GM18498 (cell line): ENCODE data around the gene FAM20C.
"Not testable (repeated sequence)": the region's sequence is repeated elsewhere in the genome, so short reads cannot be mapped to it uniquely, and the experiment has no call there.

ENCODE experiments used
- ATAC-seq: cut with Tn5 transposase; IDR thresholded peaks from one replicate; pipeline ENCODE4 v1.9.1; 2021; ENCODE audit warnings: mild to moderate bottlenecking, moderate library complexity; ENCODE audit not compliant: unreplicated experiment

Gene FAM20C

GRCh38 chr7:190196-190595, 2.2 kb upstream of the FAM20C start:
- ATAC-seq = no peak

GRCh38 chr7:191105-191980, 1.0 kb upstream of the FAM20C start:
- no peak for ATAC-seq

GRCh38 chr7:192701-193480, 520 bp downstream of the FAM20C start:
- ATAC-seq = no peak

DNA sequence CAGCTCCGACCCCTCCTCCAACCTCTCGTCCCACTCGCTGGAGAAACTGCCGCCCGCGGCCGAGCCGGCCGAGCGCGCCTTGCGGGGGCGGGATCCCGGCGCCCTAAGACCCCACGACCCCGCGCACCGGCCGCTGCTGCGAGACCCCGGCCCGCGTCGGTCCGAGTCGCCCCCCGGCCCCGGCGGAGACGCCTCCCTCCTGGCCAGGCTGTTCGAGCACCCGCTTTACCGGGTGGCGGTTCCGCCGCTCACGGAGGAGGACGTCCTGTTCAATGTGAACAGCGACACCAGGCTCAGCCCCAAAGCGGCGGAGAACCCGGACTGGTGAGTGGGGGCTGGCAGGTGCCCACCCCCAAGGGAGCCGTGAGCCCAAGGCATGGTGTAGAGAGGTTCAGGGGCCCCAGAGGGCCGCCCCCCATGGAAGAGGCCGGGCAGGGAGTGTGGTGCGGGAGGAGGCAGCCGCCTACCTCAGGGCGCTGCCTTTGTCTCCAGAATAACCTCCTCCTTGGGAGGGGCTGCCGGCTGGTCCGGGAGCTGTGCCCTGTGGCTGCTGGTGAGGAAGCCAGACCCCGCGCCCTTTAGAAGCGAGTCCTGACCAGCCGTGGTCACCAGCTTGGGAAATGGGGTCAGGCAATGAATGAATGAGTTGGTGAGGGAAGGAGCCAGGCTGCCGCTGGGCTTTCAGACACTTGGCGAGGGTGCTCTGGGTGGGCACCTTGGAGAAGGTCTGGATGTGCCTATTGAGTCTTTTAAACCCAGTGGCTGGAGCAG, 1.3 kb downstream of the FAM20C start:
- ATAC-seq = no peak

DNA sequence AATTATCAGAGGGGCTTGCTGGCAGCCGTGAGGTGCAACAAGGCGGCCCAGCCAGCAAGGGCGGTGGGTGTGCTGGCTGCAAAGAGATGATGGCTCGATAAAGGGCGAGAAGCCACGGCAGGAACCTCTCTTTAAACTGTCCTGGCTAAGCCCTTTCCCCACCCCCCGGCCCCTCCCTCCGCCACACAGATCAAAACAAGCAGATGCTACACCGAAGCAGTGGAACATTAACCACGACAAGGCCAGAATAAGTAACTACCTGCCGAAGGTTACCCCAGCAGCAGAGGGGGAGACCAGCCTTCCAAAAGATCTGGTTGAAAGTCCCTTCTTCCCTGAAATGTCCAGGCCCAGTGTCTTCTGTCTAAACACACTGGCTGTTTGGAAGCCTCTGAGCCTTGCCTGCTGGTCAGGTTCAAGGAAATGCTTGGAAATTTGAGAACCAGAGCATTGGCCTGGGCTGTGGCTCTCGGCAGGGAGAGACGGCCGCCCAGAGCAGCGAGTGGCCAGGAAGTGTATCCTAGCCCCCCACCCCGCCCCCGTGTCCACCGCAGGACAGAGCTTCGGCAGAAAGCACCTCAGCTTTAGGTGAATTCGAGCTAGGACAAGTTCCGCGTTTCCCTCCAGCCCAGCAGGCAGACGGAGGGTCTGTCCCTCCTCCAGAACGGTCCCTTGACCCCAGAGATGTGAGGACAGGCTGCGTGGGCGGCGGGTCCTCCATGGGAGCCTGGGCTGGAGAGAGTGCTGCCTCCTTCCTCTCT, 2.1 kb downstream of the FAM20C start:
- ATAC-seq = no peak

DNA sequence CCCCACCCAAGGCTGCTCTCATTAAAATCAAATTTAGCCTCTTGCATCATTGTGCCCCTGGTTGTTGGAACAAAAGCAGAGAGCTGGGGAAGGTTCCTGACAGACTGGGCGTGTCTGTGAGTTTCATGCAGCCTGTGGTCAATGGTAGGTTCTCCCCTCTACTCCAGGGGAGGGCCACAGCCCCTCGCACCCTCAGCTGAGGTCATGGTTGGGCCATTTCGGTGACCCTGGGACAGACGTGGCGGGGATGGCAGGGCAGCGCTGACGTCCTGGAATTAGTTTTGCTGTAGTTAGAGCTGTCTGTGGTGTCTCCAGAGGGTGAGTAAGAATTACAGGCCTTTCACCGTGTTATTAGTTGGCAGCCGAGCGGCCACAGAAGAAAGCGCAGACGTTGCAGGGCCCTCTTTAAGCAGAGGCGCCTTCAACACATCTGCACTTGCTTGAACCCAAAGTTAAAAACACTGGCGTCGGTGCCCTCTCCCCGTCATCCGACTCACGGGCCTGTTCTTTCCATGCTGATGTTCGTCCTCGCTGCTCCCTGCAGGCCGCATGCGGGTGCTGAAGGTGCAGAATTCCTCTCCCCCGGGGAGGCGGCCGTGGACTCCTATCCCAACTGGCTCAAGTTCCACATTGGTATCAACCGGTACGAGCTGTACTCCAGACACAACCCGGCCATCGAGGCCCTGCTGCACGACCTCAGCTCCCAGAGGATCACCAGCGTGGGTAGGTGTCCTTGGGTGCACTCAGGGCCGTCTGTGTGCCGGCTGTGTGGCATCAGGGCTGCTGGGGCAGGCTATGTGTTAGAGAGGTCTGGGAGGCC, 2.8 kb downstream of the FAM20C start:
- no peak for ATAC-seq

DNA sequence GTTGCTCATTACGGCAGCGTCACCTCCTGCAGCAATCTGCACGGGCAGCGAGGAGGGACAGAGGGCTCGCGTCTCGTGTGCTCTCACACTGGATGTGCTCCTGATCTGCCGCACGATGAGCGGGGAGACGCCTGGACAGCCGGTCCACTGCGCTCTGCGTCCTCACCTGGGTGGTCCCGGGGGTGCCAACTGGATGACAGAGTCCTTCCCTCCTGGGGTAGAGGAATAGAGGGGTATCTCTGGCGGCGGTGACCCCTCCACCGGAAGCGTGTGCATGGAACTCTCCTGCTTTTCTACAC, 3.4 kb downstream of the FAM20C start:
- no peak for ATAC-seq

DNA sequence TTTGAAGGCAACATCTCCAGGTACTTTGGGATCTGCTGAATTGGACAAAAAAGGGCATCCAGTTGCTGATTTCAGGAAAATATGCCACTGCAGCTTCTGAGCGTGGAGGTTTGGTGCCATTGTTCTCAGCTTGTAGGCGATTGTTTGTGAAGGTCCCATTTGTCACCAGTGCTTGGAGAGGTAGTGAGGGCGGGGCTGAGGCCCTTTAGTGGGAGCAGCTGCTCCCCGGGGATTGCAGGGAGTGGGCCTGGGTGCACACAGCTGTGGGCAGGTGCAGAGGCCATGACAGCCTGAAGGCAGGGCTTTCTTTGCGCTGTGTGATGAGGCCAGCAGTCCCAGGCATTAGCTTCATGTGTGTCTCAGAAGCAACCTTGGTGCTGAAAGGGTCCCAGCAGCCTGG, 3.9 kb downstream of the FAM20C start:
- no peak for ATAC-seq

- no peak for ATAC-seq
Observed at GRCh38 chr7:196778-197321, 4.5 kb downstream of the FAM20C start.

DNA sequence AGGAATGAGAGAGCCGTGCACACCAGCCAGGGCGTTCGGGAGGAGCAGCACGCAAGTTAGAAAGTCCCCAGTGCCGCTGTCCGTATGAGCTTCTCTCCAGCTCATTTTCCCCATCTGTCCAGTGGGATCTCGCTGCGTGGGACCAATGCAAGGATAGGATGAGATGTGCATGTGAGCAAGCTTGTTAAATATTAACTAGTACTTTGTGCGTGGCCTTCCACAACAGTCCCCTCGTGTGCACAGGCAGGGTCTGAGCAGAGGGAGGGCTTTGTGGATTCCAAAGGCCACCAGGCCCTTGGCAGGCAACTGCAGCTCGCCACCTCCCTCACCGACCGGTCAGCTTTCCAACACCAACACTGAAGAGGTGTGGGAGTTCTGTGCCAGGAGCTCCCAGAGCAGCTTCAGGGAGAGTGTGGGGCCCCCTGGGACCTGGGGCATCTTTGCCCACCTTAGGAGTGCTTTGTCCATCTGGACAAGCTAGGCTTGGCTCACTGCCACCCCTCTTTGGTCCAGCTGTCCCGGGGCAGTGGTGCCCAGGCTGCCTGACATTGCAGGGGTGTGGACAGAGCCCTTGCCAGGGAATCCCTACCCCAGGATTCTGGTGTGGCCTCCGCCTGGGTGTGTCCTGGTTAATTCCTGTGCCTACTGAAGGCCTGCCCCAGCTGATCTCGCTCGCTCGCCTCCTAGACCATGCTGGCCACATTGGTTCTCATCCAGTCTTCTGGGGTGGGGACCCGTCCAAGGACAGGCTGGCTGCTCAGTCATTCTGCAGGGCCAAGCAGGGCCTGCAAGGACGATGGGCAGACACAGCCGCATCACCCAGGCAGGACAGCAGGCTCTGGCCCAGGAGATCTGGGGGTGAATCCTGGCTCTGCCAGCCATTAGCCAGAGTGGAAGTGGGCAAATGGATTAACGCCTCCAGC, 5.3 kb downstream of the FAM20C start:
- no peak for ATAC-seq

DNA sequence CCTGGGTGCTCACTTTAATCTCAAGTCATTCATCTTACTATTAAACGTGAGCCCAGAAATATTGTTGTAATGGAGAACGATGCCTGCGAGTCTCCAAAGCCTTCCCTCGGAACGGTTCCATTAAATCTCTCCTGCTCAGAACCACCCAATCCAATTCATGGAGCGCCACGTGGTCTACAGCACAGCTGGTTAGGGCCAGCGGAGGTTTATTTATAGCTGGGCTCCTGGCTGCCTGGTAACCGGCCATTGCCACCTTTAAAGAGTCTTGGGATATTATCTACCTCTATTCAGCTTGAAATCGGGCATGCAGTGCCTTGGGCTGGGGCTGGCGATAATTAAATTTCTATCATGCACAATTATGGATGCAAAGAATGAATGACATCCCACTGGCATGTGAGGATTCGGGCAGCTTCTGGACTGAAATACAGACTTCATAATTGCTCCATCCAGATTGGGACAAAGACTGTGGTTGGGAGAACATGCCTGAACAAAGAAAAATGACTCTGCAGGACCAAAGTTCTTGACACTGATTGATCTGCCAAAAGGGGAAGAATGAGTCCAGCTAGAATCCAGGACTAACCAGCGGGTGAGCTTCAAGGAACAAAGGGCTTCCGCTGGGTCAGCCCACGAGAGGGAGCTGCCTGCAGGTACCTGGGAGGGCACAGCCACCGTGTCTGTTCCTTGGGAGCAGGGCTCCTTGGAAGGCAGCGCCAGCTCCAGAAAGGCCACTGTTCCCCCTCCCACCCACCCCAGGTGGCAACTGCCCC, 7.3 kb downstream of the FAM20C start:
- no peak for ATAC-seq

GRCh38 chr7:200290-200689, 7.9 kb downstream of the FAM20C start:
- ATAC-seq = no peak

GRCh38 chr7:200704-201103, 8.3 kb downstream of the FAM20C start:
- ATAC-seq = no peak

DNA sequence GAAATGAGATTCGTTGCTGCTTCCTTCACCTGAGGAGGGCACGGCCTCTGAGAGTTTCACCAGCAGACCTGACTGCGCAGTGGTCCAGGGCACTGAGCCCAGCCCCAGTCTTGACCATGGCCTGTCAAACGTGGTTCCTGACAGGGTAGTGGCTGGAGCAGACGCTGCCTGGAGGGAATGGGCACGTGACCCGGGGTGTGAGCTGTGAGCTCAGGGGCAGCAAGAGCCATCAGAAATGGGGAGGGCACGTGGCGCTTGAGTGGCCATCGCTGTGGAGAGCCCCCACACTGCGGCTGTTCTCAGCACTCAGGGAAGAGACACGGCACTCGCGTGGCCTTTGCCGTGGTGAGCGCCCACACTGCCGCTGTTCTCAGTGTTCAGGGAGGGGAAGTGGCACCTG, 12.0 kb downstream of the FAM20C start:
- no peak for ATAC-seq

DNA sequence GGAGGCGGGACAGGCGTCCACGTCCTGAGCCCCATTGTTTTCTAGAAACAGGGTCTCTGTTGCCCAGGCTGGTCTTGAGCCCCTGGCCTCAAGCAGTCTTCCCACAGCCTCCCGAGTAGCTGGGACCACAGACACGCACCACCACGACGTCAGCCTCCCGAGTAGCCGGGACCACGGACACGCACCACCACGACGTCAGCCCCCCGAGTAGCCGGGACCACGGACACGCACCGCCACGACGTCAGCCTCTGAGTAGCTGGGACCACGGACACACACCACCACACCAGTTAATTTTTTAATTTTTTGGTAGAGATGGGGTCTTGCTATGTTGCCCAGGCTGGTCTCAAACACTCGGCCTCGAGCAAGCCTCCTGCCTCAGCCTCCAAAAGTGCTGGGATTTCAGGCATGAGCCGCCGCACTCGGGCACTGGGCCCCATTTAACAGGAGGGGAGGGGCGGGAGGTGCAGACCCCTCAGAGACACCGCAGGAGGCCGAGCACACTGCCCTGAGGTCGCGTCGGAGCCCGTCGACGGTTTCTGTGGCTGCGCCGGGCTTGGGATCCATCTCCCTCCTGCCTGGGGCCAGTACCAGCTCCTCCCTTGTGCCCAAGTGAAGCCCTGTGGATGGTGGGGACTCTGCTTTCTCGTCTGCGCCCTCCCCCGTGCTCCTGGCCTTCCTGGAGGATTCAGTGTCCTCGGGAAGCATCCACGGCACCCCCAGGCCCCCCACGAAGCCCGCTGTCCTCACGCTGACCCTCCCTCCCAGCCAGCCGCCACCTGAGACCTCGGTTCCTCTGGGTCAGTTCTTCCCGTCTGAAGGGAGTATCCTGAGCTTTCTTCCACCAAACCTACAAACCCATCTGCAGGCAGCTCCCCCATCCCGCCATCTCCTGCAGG, 13.0 kb downstream of the FAM20C start:
- no peak for ATAC-seq

DNA sequence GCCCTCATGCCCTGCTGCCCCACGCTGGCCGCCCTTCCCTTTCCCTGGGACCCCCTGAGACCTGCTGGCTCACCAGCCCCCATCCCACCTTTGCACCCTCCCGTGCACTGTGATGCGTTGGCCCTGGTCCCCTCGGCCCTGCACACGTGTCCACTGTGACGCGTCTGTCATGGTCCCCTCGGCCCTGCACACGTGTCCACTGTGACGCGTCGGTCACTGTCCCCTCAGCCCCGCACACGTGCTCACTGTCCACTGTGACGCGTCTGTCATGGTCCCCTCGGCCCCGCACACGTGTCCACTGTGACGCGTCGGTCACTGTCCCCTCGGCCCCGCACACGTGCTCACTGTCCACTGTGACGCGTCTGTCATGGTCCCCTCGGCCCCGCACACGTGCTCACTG, 14.0 kb downstream of the FAM20C start:
- ATAC-seq = not testable (repeated sequence)
